DMS79 treated with DMSO at 0.1 percent for 48 hours (cell line): ENCODE results near the gene GALNS.
"Not testable (repeated sequence)": the region's sequence is repeated elsewhere in the genome, so short reads cannot be mapped to it uniquely, and the experiment has no call there.

Experiments
- DNase-seq: peaks from one replicate; lab custom pipeline; 2025; lab: John Stamatoyannopoulos, UW

The GALNS gene

GRCh38 chr16:88804552-88805339, 52.0 kb downstream of the GALNS start:
- peak; percentile 6 for DNase-seq

- no peak for DNase-seq
Observed at GRCh38 chr16:88804173-88804551, 52.6 kb downstream of the GALNS start.

- peak; percentile 31 for DNase-seq
Observed at GRCh38 chr16:88803264-88803987, 53.3 kb downstream of the GALNS start, which contains the start of gene CDT1. TSS of gene CDT1 (plus strand) at chr16:88803789. CDS start at chr16:88803832, 43 bp downstream.

GRCh38 chr16:88800277-88800592, 56.5 kb downstream of the GALNS start:
- no peak for DNase-seq

GRCh38 chr16:88799569-88800276, 57.0 kb downstream of the GALNS start:
- peak; percentile 27 for DNase-seq

- peak; percentile 87 for DNase-seq
Observed at GRCh38 chr16:88798772-88799455, 57.8 kb downstream of the GALNS start.

- DNase-seq = no peak
Observed at GRCh38 chr16:88798073-88798472, 58.7 kb downstream of the GALNS start.

GRCh38 chr16:88796278-88796677, 60.5 kb downstream of the GALNS start:
- no peak for DNase-seq

GRCh38 chr16:88793251-88793954, 63.3 kb downstream of the GALNS start:
- no peak for DNase-seq

- DNase-seq = no peak
Observed at GRCh38 chr16:88792668-88793250, 64.0 kb downstream of the GALNS start.

GRCh38 chr16:88792078-88792550, 64.6 kb downstream of the GALNS start:
- no peak for DNase-seq

- no peak for DNase-seq
Observed at GRCh38 chr16:88790312-88791211, 66.2 kb downstream of the GALNS start.

- no peak for DNase-seq
Observed at GRCh38 chr16:88789594-88789993, 67.2 kb downstream of the GALNS start.

- DNase-seq = not testable (repeated sequence)
Observed at GRCh38 chr16:88788749-88789148, 68.0 kb downstream of the GALNS start.

- no peak for DNase-seq
Observed at GRCh38 chr16:88787579-88788314, 69.0 kb downstream of the GALNS start.

GRCh38 chr16:88785106-88785924, 71.4 kb downstream of the GALNS start, which contains the start of gene PIEZO1:
TSS of gene PIEZO1 (minus strand) at chr16:88785220. CDS start at chr16:88784964, 256 bp downstream.
- DNase-seq = no peak

GRCh38 chr16:88784856-88785105, 72.0 kb downstream of the GALNS start:
- no peak for DNase-seq

- peak; percentile 10 for DNase-seq
Observed at GRCh38 chr16:88784074-88784855, 72.5 kb downstream of the GALNS start.
